ENCODE measurements around the gene HS6ST2. TPM values are rescaled to one million over a fixed set of nuclear protein-coding genes. Genes with fewer than 3 reads are reported as not detected.
"Not testable (repeated sequence)": the region's sequence is repeated elsewhere in the genome, so short reads cannot be mapped to it uniquely, and the experiment has no call there.

HS6ST2 gene
- not detected for total RNA-seq

GRCh38 chrX:132958091-132958703, at the start of gene HS6ST2:
Gene HS6ST2 (minus strand): TSS chrX:132958629.
- DNase-seq (ENCODE audit: low spot score) (no peak), ATAC-seq (no peak)

GRCh38 chrX:133007458-133007857, 49.0 kb upstream of the HS6ST2 start:
- DNase-seq (ENCODE audit: low spot score): no peak
- no peak for ATAC-seq

DNA sequence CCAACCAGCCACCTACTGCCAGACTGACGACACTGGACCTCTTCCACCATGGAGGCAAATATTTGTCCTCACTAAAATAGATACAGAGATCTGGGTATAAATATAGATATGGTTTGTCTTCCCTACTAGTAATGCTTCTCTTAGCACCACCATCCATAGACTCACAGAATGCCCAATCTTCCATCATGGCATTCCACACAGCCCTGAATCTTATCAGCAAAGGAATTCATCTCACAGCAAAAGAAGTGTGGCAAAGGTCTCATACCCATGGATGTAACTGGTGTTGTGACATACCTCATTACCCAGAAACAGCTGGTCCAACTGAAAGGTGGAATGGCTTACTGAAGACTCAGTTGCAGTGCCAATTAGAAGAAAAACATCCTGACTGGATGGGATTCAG, 47.2 kb upstream of the HS6ST2 start:
- DNase-seq (ENCODE audit: low spot score): no peak
- no peak for ATAC-seq

GRCh38 chrX:133005042-133005441, 46.6 kb upstream of the HS6ST2 start:
- DNase-seq (ENCODE audit: low spot score) (no peak), ATAC-seq (no peak)

DNA sequence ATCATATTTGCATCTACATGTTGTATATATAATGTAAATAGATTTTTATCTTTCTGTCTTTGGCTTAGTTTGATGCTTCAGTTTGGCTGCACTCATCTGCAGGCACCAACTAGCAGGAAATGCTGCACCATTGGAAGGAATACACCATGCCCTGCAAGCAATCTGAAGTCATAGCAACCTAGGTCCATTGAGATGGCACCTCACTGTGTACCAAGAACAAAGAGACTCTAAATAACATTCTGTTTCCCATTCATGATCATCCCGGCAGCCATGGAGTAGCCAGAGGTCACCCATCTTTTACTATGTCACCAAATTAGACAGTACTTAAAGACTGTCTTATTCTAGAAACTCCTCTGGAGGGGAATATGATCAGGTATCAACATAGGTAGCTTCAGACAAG, 40.8 kb upstream of the HS6ST2 start:
- DNase-seq (ENCODE audit: low spot score): no peak
- ATAC-seq: no peak

- ATAC-seq (no peak), DNase-seq (ENCODE audit: low spot score) (no peak)
These were observed 32.4 kb upstream of the HS6ST2 start for GRCh38 chrX:132990835-132991234.

GRCh38 chrX:132986556-132986955, 28.1 kb upstream of the HS6ST2 start:
- ATAC-seq (no peak), DNase-seq (ENCODE audit: low spot score) (no peak)

GRCh38 chrX:132984058-132984650, 25.7 kb upstream of the HS6ST2 start:
- ATAC-seq: no peak
- DNase-seq (ENCODE audit: low spot score): no peak

DNA sequence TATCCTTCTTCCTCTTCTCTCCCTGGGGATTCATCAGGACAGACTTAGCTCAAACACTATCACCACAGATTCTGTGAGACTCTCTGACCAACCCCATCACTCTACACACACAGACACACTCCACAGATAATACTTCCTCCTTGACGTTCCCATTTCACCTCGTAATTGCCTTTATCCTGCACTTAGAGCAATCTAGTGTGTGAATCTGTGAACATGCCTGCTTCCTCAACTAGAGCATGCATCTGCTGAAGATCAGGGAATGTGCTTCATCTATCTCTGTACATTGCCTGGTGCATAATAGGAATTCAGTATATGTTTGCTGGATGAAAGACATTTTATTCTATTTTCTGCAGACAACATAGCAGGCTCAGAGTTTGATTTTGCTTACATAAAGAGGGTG, 25.1 kb upstream of the HS6ST2 start:
- DNase-seq (ENCODE audit: low spot score) (no peak), ATAC-seq (no peak)

GRCh38 chrX:132980035-132980434, 21.6 kb upstream of the HS6ST2 start:
- ATAC-seq; DNase-seq (ENCODE audit: low spot score): not testable (repeated sequence)

GRCh38 chrX:132968296-132968949, 10.0 kb upstream of the HS6ST2 start:
- DNase-seq (ENCODE audit: low spot score) (no peak), ATAC-seq (no peak)

GRCh38 chrX:132967049-132967448, 8.6 kb upstream of the HS6ST2 start:
- ATAC-seq (no peak), DNase-seq (ENCODE audit: low spot score) (no peak)

- no peak for ATAC-seq
These were observed 7.0 kb upstream of the HS6ST2 start for GRCh38 chrX:132965461-132965860.

GRCh38 chrX:132961511-132961910, 3.1 kb upstream of the HS6ST2 start:
- DNase-seq (ENCODE audit: low spot score) (no peak), ATAC-seq (no peak)

More at GRCh38 chrX:132965461-132965860, 7.0 kb upstream of the HS6ST2 start:
- DNase-seq (ENCODE audit: low spot score): no peak

DNA sequence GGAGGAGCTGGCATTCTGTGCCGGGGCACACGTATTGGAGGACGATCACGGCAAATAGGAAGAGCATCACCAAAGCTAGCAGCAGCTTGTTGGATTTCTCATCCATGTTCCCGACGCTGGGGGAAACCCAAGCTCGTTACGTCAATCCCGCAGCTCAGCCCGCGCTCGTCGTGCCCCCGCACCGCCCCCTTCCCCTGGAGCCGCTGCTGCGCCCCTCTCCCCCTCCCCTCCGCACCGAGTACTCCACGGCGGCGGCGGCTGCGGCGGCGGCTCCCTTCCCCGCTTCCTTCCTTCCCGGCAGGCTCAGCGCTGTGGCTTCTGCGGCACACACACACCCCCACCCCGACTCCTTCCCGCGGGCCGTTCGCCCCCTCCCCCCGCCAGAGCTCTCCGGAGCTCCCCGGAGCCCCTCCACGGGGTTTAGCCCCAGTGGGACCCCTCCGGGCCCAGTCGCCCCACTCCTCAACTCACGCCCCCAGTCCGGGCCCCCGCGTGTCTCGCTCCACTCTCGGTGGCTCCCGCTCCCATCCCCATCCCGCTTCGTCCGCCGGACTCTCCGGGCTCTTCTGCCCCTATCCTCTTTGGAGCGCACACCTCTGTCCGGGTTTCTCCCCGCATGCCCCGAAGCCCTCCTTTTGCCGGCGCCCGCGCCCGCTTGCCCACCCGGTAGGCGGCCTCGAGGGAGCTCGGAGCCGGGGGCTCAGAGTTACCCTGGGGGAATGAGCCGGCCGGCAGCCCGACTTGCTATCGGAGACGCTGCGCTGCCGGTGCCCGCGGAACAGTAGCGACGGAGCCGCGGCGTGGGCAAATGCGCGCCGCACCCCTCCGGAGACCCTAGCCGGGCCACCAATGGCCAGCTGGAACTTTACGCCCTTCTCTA, 978 bp downstream of the HS6ST2 start:
- ATAC-seq (no peak), DNase-seq (ENCODE audit: low spot score) (no peak)

DNA sequence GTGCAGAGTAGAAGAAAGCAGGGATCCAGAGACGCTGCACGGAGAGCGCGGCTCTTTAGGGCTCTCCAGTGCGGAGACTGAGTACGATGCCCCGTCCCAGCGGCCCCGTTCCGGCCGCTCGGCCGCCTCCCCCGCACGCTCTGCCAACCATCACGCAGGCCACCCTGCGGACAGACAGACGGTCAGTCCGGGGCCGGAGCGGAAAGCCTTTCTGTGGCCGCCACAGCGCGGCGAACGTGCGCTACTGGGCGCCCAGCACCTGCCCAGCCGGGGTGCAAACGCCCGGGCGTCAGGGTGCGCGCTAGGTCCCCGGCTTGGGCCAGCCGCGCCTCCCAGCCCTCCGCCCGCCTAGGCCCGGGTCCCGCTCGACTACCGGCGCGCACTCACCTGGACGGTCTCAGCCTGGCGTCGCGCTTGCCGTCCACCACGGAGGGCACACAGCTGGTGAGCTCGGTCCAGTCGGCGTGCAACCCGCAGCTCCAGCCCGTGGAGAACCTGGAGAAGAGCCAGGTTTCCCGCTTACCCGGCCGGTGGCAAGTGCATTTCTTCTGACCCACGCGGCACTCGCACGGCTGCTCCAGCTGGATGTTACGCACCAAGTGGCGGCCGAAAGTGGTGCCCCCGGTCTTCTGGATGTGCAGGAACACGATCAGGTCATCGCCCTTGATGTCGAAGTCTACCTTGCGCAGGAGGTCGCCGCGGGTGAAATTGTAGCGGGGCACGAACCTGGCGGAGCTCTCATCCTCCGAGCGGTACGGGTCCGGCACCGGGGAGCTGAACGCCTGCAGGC, 1.8 kb downstream of the HS6ST2 start:
- no peak for DNase-seq (ENCODE audit: low spot score)
- no peak for ATAC-seq

GRCh38 chrX:132955690-132956089, 2.7 kb downstream of the HS6ST2 start:
- ATAC-seq (no peak), DNase-seq (ENCODE audit: low spot score) (no peak)

GRCh38 chrX:132954323-132954722, 4.1 kb downstream of the HS6ST2 start:
- ATAC-seq: no peak

DNA sequence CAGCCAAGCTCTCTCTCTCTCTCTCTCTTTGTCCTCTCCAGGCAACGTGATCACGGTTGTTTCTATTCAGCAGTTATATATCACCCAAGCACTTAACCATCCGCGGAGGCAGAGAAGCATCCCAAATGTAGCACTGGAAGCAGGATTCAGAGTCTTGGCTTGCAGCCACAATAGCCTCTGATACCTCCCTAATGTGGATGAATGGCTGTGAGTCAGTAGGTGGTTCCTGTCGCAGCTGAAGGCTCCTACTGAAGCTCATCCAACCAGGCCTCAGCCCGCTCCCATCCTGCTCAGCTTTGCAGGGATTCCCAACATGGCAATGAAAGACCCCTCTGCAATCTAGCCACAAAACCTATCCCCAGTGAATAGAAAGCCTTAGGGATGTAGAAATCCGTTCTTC, 5.1 kb downstream of the HS6ST2 start:
- ATAC-seq (no peak), DNase-seq (ENCODE audit: low spot score) (no peak)

More at GRCh38 chrX:132954323-132954722, 4.1 kb downstream of the HS6ST2 start:
- no peak for DNase-seq (ENCODE audit: low spot score)

- no peak for ATAC-seq
- no peak for DNase-seq (ENCODE audit: low spot score)
These were observed 9.7 kb downstream of the HS6ST2 start for GRCh38 chrX:132948648-132949260.

Data from left lobe of liver (tissue), 2 donors.